Astrocyte (in vitro differentiated cells and primary cell): Measurements from ENCODE around the gene TTC1. TPM values are rescaled to one million over a fixed set of nuclear protein-coding genes. Genes with fewer than 3 reads are reported as not detected.

ENCODE experiments used
- DNase-seq: peaks from one replicate; pipeline ENCODE4 v3.0.0-alpha.2; 2010; ENCODE audit warnings: low read depth
- FAIRE-seq: peaks from 2 replicates; lab custom pipeline; 2011; peaks lifted over from hg19 to GRCh38; lab: Jason Lieb, UNC
- H2AFZ ChIP-seq: 2 replicates; pipeline ENCODE4 v1.6.0; 2012; ENCODE audit warnings: low read depth, low read length, inconsistent platforms
- H3K27ac ChIP-seq: 2 replicates; pipeline ENCODE4 v1.5.1; 2011; ENCODE audit warnings: low read depth, low read length, inconsistent platforms
- H3K27me3 ChIP-seq: 2 replicates; pipeline ENCODE4 v1.6.0; 2011; ENCODE audit warnings: low read length, inconsistent platforms; ENCODE audit not compliant: insufficient read depth
- H3K36me3 ChIP-seq: 2 replicates; pipeline ENCODE4 v1.5.1; 2011; ENCODE audit warnings: low read length, inconsistent platforms; ENCODE audit not compliant: insufficient read depth
- H3K4me1 ChIP-seq: 2 replicates; pipeline ENCODE4 v1.5.1; 2011; ENCODE audit warnings: low read length, inconsistent platforms; ENCODE audit not compliant: insufficient read depth
- H3K4me2 ChIP-seq: 2 replicates; pipeline ENCODE4 v1.6.0; 2012; ENCODE audit warnings: low read length, inconsistent platforms
- H3K4me3 ChIP-seq: 2 replicates; pipeline ENCODE4 v1.5.1; 2011; ENCODE audit warnings: low read depth, mild to moderate bottlenecking, low read length, inconsistent platforms; ENCODE audit not compliant: insufficient read depth
- H3K79me2 ChIP-seq: 2 replicates; pipeline ENCODE4 v1.6.0; 2012; ENCODE audit warnings: mild to moderate bottlenecking, low read length, inconsistent platforms; ENCODE audit not compliant: insufficient read depth
- H3K9ac ChIP-seq: 2 replicates; pipeline ENCODE4 v1.6.0; 2012; ENCODE audit warnings: mild to moderate bottlenecking, low read length, inconsistent platforms
- H3K9me3 ChIP-seq: 2 replicates; pipeline ENCODE4 v1.5.1; 2012; ENCODE audit warnings: low read depth, mild to moderate bottlenecking, low read length, inconsistent platforms; ENCODE audit not compliant: insufficient read depth
- H4K20me1 ChIP-seq: 2 replicates; pipeline ENCODE4 v1.6.0; 2012; ENCODE audit warnings: low read length, inconsistent platforms; ENCODE audit not compliant: insufficient read depth
- H3K27ac Mint-ChIP-seq: one replicate; pipeline ENCODE4 v1.8.0; 2021; ENCODE audit warnings: mild to moderate bottlenecking, mixed read lengths; ENCODE audit not compliant: unreplicated experiment
- H3K27me3 Mint-ChIP-seq: one replicate; pipeline ENCODE4 v1.8.0; 2021; ENCODE audit warnings: low read depth, mixed read lengths; ENCODE audit not compliant: unreplicated experiment
- H3K36me3 Mint-ChIP-seq: one replicate; pipeline ENCODE4 v1.8.0; 2021; ENCODE audit warnings: low read depth, mixed read lengths; ENCODE audit not compliant: unreplicated experiment
- H3K4me1 Mint-ChIP-seq: one replicate; pipeline ENCODE4 v1.8.0; 2021; ENCODE audit warnings: low read depth, mixed read lengths; ENCODE audit not compliant: unreplicated experiment
- H3K4me3 Mint-ChIP-seq: one replicate; pipeline ENCODE4 v1.8.0; 2021; ENCODE audit warnings: mild to moderate bottlenecking, moderate library complexity, mixed read lengths; ENCODE audit not compliant: unreplicated experiment
- H3K9me3 Mint-ChIP-seq: one replicate; pipeline ENCODE4 v1.8.0; 2021; ENCODE audit warnings: mild to moderate bottlenecking, mixed read lengths; ENCODE audit not compliant: unreplicated experiment
- CTCF ChIP-seq: IDR thresholded peaks from 2 replicates; pipeline ENCODE4 v1.5.1; 2011; ENCODE audit warnings: low read depth, mild to moderate bottlenecking, inconsistent platforms, low read length, moderate library complexity; ENCODE audit not compliant: insufficient read depth
- EZH2 ChIP-seq: IDR thresholded peaks from 2 replicates; pipeline ENCODE4 v1.6.1; 2012; ENCODE audit warnings: mild to moderate bottlenecking, low read length, inconsistent platforms; ENCODE audit not compliant: insufficient read depth
- total RNA-seq: library from RNA; stranded (reverse); gene quantifications from 2 replicates; pipeline ENCODE4 v1.2.1, GENCODE V29; 2021

The TTC1 gene
- total RNA-seq, 1 donor from 2014 or later = 61.2 TPM

DNA sequence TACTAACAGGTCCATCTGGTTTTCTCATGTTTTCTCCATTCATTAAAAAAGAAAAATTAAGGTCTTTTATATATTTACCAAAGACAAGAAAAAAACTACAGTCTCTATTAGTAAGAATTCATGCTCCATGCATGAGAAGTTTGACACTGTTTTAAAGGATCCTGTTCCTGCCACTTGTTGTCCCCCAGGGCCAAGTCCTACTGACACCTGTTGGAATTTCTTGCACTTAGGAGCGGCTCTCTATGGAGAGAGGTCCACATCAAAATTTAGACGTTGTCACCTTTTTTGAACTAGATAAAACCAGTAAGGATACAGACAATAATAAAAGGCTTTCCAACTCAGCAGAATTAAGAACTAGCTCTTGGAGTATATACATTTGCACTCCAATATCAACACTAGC is 68.1 kb downstream of the TTC1 start:
- Mint-ChIP-seq H3K27me3 (no peaks in the 10 kb centered on the region), H3K9me3 (no peaks in the 10 kb centered on the region), H3K36me3 (no peaks in the 10 kb centered on the region), H3K4me1 (peaks cover 13% of the 10 kb centered on the region), H3K27ac (no peak overlapping the region), H3K4me3 (no peak overlapping the region)
- no peak for TF ChIP-seq EZH2
- Histone ChIP-seq H3K27ac (no peak overlapping the region), H3K79me2 (no peaks in the 10 kb centered on the region), H3K4me3 (no peak overlapping the region), H3K4me2 (no peak overlapping the region), H3K36me3 (peaks cover 4% of the 10 kb centered on the region), H4K20me1 (no peaks in the 10 kb centered on the region), H3K9me3 (no peaks in the 10 kb centered on the region), H3K4me1 (peaks cover 16% of the 10 kb centered on the region), H3K27me3 (no peaks in the 10 kb centered on the region), H2AFZ (no peak overlapping the region), H3K9ac (no peak overlapping the region)
- FAIRE-seq (no peak), DNase-seq (no peak)

GRCh38 chr5:160079753-160080152 is 70.8 kb downstream of the TTC1 start:
- peak overlapping the region; percentile 8 for H3K27ac Mint-ChIP-seq
- Histone ChIP-seq H3K4me1 (peaks cover 39% of the 10 kb centered on the region), H3K9me3 (no peaks in the 10 kb centered on the region), H3K27me3 (no peaks in the 10 kb centered on the region), H4K20me1 (no peaks in the 10 kb centered on the region), H3K4me2 (no peak overlapping the region), H3K36me3 (peaks cover 4% of the 10 kb centered on the region), H3K4me3 (no peak overlapping the region), H2AFZ (no peak overlapping the region), H3K27ac (no peak overlapping the region), H3K9ac (no peak overlapping the region), H3K79me2 (no peaks in the 10 kb centered on the region)
- H3K27me3 Mint-ChIP-seq = no peaks in the 10 kb centered on the region
- H3K4me1 Mint-ChIP-seq = peaks cover 28% of the 10 kb centered on the region
- no peaks in the 10 kb centered on the region for H3K9me3 Mint-ChIP-seq
- no peak for DNase-seq
- no peak overlapping the region for H3K4me3 Mint-ChIP-seq
- no peak for TF ChIP-seq CTCF
- no peak for TF ChIP-seq EZH2
- FAIRE-seq = no peak
- no peaks in the 10 kb centered on the region for H3K36me3 Mint-ChIP-seq

DNA sequence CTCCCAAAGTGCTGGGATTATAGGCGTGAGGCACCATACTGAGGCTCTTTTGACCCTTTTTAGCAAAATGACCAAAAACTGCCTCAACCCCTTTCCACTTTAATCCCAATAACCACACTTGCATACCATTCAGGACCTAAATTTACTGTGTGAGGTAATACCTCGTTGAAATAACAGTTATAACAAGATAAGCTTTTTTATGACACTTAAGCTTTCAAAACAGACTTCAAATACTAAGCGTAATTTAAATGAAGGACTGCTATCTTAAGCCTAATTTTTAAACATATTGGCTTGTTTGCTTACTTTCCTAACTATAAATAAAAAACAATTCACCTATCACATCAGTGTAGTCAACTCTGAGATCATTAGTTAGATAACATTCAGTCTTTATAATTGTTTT is 72.6 kb downstream of the TTC1 start:
- no peak for FAIRE-seq
- Histone ChIP-seq H3K79me2 (no peaks in the 10 kb centered on the region), H3K4me3 (no peak overlapping the region), H4K20me1 (no peaks in the 10 kb centered on the region), H3K9me3 (no peaks in the 10 kb centered on the region), H3K36me3 (peaks cover 4% of the 10 kb centered on the region), H3K4me1 (peaks cover 35% of the 10 kb centered on the region), H2AFZ (no peak overlapping the region), H3K4me2 (no peak overlapping the region), H3K27me3 (no peaks in the 10 kb centered on the region), H3K27ac (no peak overlapping the region), H3K9ac (no peak overlapping the region)
- no peaks in the 10 kb centered on the region for H3K9me3 Mint-ChIP-seq
- no peaks in the 10 kb centered on the region for H3K27me3 Mint-ChIP-seq
- peak; percentile 18 for DNase-seq
- no peak for TF ChIP-seq CTCF
- TF ChIP-seq EZH2 = no peak
- peaks cover 23% of the 10 kb centered on the region for H3K4me1 Mint-ChIP-seq
- no peaks in the 10 kb centered on the region for H3K36me3 Mint-ChIP-seq
- no peak overlapping the region for H3K4me3 Mint-ChIP-seq
- H3K27ac Mint-ChIP-seq = peak overlapping the region; percentile 98
